HepG2 (cell line): ENCODE data around the gene OS9. TPM values are rescaled to one million over a fixed set of nuclear protein-coding genes. Genes with fewer than 3 reads are reported as not detected.
A peak's percentile ranks its signal among the peaks of the same experiment; 100 is the strongest.

Source experiments
- CREM ChIP-seq, 2 experiments: sonication (generic) in 1 of 2; formaldehyde crosslinking in 1 of 2; IDR thresholded peaks; 2 replicates each; pipeline versions ENCODE4 v1.4.0 to v1.6.1; 2016 to 2020; ENCODE audit warnings: antibody characterized with exemption in 1 of 2, mild to moderate bottlenecking in 1 of 2, missing genetic modification reagents in 1 of 2
- GLI4 ChIP-seq: sonication (generic); formaldehyde crosslinking; IDR thresholded peaks from 2 replicates; pipeline ENCODE4 v1.5.1; 2020; ENCODE audit warnings: missing genetic modification reagents, mild to moderate bottlenecking, moderate library complexity, borderline replicate concordance
- HDAC2 ChIP-seq: sonication (generic); formaldehyde crosslinking; IDR thresholded peaks from 2 replicates; pipeline ENCODE4 v1.4.0; 2020; ENCODE audit warnings: missing genetic modification reagents
- HNRNPUL1 ChIP-seq: fragments of 200-400 bp; formaldehyde crosslinking; IDR thresholded peaks from 2 replicates; pipeline ENCODE4 v1.6.1; 2017; ENCODE audit warnings: low read depth, mild to moderate bottlenecking, low read length, moderate library complexity
- ONECUT2 ChIP-seq: sonication (generic); formaldehyde crosslinking; IDR thresholded peaks from 2 replicates; pipeline ENCODE4 v1.4.0; 2020; ENCODE audit warnings: missing genetic modification reagents
- PAWR ChIP-seq: sonication (generic); formaldehyde crosslinking; IDR thresholded peaks from 2 replicates; pipeline ENCODE4 v1.4.0; 2020; ENCODE audit warnings: missing genetic modification reagents, mild to moderate bottlenecking, borderline replicate concordance
- ZBTB42 ChIP-seq: sonication (generic); formaldehyde crosslinking; IDR thresholded peaks from 2 replicates; pipeline ENCODE4 v1.5.0; 2020; ENCODE audit warnings: mild to moderate bottlenecking, missing genetic modification reagents
- ZC3H13 ChIP-seq: sonication (generic); formaldehyde crosslinking; IDR thresholded peaks from 2 replicates; pipeline ENCODE4 v1.8.1; 2023; ENCODE audit warnings: mild to moderate bottlenecking, missing genetic modification reagents, moderate library complexity
- ZNF124 ChIP-seq: sonication (generic); formaldehyde crosslinking; IDR thresholded peaks from 2 replicates; pipeline ENCODE4 v1.4.0; 2020; ENCODE audit warnings: missing genetic modification reagents
- ZSCAN29 ChIP-seq: sonication (generic); formaldehyde crosslinking; conservative IDR thresholded peaks from 2 replicates; pipeline ENCODE4 v1.4.0; 2020; ENCODE audit warnings: mild to moderate bottlenecking, missing genetic modification reagents
- polyA plus RNA-seq, 8 experiments: library from polyadenylated mRNA; depleted of rRNA in 3 of 8; stranded (reverse) in 7 of 8; unstranded in 1 of 8; fragments of >200 nt; fragmentation: Illumina TruSeq in 4 of 8; extraction: Trizol in 4 of 8; gene quantifications; 2 replicates each; pipeline versions ENCODE4 v1.2.1 to v1.2.3, GENCODE V29; 2011 to 2016; ENCODE audit warnings: low read depth in 4 of 8, missing spikeins in 1 of 8, mixed read lengths in 1 of 8; ENCODE audit not compliant: insufficient read depth in 1 of 8
- total RNA-seq, 5 experiments: library from RNA; depleted of rRNA; stranded (reverse); fragments of >200 nt; fragmentation: Illumina TruSeq; extraction: Trizol; gene quantifications; 2 replicates each; pipeline ENCODE4 v1.2.3, GENCODE V29; 2016; ENCODE audit warnings: low read depth in 1 of 5
- TF ChIP-seq, protein P1 (sequence below): sonication (generic); formaldehyde crosslinking; IDR thresholded peaks from 2 replicates; pipeline ENCODE4 v1.8.1; 2023; ENCODE audit warnings: missing genetic modification reagents, inconsistent platforms, borderline replicate concordance
- TF ChIP-seq, protein P2 (sequence below): sonication (generic); formaldehyde crosslinking; IDR thresholded peaks from 2 replicates; pipeline ENCODE4 v1.4.0; 2020; ENCODE audit warnings: mild to moderate bottlenecking, missing genetic modification reagents
- TF ChIP-seq, protein P3 (sequence below): sonication (generic); formaldehyde crosslinking; IDR thresholded peaks from 2 replicates; pipeline ENCODE4 v1.4.0; 2020; ENCODE audit warnings: missing genetic modification reagents, mild to moderate bottlenecking, borderline replicate concordance

The OS9 gene
- total and polyA plus RNA-seq, 2 of the 13 experiments (the other 11 are each of a cell fraction or from before 2014, with no cell fraction given), result 156 to 206 TPM

DNA sequence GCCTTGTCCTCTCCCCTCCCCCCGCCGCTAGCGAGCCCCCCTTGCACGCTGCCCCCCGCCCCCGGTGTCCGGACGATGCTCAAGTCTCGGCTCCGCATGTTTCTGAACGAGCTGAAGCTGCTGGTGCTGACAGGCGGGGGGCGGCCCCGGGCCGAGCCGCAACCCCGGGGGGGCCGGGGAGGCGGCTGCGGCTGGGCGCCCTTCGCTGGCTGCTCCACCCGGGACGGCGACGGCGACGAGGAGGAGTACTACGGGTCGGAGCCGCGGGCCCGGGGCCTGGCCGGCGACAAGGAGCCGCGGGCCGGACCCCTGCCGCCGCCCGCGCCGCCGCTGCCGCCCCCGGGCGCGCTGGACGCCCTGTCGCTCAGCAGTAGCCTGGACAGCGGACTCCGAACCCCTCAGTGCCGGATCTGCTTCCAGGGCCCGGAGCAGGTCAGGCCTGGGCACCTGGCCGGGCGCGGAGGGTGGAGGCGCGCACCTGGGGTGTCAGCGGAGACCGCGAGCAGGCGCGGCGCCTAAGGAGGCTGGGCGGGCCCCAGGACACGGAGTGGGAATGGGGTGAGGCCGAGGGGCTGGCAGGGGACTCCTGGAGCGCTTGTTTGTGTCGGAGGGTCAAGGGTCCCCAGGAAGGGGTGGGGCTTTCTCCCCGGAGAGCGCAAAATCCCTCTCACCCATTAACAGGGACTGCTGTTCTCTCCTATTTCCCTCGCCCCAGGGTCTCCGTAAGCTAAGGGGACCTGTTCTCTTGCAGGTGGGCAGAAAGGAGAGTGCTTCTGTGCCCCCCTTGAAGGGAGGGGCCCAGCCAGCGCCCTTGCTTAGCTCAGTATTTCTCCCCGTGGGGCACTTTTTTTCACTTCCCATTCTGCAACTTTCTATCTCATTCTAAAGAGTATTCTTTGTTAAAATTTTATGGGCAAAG, 61.8 kb downstream of the OS9 start (continued):
- no peak for TF ChIP-seq ONECUT2 (CRISPR knock-in tag)
- TF ChIP-seq, protein P1, sequence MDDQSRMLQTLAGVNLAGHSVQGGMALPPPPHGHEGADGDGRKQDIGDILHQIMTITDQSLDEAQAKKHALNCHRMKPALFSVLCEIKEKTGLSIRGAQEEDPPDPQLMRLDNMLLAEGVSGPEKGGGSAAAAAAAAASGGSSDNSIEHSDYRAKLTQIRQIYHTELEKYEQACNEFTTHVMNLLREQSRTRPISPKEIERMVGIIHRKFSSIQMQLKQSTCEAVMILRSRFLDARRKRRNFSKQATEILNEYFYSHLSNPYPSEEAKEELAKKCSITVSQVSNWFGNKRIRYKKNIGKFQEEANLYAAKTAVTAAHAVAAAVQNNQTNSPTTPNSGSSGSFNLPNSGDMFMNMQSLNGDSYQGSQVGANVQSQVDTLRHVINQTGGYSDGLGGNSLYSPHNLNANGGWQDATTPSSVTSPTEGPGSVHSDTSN, result no peak
- no peak for TF ChIP-seq GLI4 (CRISPR knock-in tag)
- peak; percentile 63 for TF ChIP-seq HDAC2 (CRISPR knock-in tag)
- peak; percentile 52; the same call in 1 of the 2 replicates for TF ChIP-seq ZBTB42 (CRISPR knock-in tag)
- TF ChIP-seq, protein P2, sequence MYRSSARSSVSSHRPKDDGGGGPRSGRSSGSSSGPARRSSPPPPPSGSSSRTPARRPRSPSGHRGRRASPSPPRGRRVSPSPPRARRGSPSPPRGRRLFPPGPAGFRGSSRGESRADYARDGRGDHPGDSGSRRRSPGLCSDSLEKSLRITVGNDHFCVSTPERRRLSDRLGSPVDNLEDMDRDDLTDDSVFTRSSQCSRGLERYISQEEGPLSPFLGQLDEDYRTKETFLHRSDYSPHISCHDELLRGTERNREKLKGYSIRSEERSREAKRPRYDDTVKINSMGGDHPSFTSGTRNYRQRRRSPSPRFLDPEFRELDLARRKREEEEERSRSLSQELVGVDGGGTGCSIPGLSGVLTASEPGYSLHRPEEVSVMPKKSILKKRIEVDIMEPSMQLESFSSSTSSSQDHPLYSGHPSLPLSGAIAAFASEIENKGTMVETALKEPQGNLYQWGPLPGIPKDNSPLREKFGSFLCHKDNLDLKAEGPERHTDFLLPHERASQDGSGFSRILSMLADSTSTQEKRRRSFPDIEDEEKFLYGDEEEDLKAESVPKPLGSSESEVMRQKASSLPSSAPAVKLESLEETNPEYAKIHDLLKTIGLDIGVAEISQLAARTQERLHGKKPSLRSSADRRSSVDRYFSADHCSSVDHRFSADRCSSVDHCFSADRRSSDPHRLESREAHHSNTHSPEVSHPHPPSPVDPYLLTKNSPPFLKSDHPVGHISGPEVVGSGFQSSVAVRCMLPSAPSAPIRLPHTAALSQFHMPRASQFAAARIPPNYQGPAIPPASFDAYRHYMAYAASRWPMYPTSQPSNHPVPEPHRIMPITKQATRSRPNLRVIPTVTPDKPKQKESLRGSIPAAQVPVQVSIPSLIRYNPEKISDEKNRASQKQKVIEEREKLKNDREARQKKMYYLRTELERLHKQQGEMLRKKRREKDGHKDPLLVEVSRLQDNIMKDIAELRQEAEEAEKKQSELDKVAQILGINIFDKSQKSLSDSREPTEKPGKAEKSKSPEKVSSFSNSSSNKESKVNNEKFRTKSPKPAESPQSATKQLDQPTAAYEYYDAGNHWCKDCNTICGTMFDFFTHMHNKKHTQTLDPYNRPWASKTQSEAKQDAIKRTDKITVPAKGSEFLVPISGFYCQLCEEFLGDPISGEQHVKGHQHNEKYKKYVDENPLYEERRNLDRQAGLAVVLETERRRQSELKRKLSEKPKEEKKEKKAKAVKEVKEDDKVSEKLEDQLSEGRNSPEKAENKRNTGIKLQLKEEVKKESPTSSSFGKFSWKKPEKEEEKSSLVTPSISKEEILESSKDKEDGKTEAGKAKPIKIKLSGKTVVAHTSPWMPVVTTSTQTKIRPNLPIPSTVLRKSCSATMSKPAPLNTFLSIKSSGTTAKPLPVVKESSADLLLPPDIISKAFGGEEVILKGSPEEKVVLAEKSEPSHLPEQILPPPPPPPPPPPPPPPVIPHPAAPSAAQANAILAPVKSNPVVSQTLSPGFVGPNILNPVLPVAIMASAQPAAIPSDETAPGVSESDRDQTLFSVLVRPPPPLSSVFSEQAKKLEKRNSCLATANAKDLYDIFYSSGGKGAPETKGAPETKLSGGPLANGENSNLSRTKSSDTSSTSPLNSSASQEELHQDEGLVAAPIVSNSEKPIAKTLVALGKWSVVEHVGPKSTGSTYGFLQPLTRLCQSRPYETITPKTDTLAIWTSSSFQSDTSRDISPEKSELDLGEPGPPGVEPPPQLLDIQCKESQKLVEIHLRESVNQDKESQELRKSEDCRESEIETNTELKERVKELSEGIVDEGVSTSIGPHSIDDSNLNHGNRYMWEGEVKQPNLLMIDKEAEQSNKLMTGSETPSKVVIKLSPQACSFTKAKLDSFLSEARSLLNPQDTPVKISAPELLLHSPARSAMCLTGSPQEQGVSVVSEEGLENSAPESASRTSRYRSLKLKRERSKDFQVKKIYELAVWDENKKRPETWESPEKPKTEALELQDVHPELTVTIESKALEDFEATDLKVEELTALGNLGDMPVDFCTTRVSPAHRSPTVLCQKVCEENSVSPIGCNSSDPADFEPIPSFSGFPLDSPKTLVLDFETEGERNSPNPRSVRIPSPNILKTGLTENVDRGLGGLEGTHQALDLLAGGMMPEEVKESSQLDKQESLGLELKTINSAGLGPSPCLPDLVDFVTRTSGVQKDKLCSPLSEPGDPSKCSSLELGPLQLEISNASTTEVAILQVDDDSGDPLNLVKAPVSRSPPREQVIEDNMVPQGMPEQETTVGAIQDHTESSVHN (CRISPR knock-in tag), result no peak
- no peak for TF ChIP-seq PAWR
- no peak for TF ChIP-seq CREM (IDR thresholded peaks at IDR 0.05)
- no peak for TF ChIP-seq CREM (CRISPR knock-in tag; IDR thresholded peaks at IDR 0.05)
- TF ChIP-seq ZNF124 (CRISPR knock-in tag), result no peak
- no peak for TF ChIP-seq ZSCAN29 (CRISPR knock-in tag)
- no peak for TF ChIP-seq ZC3H13 (CRISPR knock-in tag)
- no peak for TF ChIP-seq HNRNPUL1
- TF ChIP-seq, protein P3, sequence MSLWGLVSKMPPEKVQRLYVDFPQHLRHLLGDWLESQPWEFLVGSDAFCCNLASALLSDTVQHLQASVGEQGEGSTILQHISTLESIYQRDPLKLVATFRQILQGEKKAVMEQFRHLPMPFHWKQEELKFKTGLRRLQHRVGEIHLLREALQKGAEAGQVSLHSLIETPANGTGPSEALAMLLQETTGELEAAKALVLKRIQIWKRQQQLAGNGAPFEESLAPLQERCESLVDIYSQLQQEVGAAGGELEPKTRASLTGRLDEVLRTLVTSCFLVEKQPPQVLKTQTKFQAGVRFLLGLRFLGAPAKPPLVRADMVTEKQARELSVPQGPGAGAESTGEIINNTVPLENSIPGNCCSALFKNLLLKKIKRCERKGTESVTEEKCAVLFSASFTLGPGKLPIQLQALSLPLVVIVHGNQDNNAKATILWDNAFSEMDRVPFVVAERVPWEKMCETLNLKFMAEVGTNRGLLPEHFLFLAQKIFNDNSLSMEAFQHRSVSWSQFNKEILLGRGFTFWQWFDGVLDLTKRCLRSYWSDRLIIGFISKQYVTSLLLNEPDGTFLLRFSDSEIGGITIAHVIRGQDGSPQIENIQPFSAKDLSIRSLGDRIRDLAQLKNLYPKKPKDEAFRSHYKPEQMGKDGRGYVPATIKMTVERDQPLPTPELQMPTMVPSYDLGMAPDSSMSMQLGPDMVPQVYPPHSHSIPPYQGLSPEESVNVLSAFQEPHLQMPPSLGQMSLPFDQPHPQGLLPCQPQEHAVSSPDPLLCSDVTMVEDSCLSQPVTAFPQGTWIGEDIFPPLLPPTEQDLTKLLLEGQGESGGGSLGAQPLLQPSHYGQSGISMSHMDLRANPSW (CRISPR knock-in tag), result no peak
